HG03108 (cell line): ENCODE results near the gene SLC30A7.
"Not testable (repeated sequence)": the region's sequence is repeated elsewhere in the genome, so short reads cannot be mapped to it uniquely, and the experiment has no call there.

Experiments used
- ATAC-seq: cut with Tn5 transposase; IDR thresholded peaks from one replicate; pipeline ENCODE4 v1.9.1; 2021; ENCODE audit warnings: moderate library complexity; ENCODE audit not compliant: unreplicated experiment

The SLC30A7 gene, protein sequence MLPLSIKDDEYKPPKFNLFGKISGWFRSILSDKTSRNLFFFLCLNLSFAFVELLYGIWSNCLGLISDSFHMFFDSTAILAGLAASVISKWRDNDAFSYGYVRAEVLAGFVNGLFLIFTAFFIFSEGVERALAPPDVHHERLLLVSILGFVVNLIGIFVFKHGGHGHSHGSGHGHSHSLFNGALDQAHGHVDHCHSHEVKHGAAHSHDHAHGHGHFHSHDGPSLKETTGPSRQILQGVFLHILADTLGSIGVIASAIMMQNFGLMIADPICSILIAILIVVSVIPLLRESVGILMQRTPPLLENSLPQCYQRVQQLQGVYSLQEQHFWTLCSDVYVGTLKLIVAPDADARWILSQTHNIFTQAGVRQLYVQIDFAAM

DNA sequence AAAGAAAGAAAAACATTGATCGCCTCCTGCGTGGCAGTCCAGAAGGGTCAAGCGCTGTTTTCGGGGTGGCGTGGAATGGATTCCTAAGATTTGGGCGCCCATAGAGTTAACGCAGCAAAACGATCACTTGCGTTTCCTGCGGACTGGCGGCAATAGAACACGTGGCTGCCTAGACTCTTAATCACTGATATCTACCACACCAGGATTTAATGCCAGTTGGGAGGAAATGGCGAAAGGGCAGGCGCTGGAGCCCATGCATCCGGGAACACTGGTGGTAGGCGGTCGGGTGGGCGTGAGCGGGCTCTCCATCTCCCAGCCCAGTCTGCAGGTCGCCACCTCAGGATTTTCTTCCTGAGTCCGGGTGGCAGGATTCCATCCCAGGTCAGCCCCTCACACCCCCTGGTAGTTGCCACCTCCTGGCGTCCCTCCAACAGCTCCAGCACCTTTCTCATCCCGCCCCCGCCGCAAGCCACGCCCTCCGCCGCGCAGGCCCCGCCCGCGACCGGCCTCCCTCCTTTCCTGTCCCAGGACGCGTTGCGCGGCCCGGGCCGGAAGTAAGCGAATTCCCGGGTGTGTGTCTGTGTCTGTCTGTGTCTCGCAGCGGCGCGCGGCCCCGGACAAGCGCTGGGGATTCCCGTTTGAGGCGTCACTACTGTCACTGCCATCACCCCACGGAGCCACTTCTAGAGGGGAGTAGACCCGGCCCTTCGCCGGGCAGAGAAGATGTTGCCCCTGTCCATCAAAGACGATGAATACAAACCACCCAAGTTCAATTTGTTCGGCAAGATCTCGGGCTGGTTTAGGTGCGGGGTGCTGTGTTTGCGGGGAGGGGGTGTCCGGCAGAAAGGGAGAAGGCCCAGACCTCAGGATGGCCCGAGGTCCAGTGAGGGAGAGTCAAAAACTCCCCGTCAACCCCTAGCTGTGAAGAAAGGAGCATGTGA is at the start of gene SLC30A7:
Gene SLC30A7, plus strand, starts transcription at position 551 of the 941 bp plus-strand sequence. Its CDS starts 173 bp downstream, at position 724.
- ATAC-seq, result peak; percentile 78

DNA sequence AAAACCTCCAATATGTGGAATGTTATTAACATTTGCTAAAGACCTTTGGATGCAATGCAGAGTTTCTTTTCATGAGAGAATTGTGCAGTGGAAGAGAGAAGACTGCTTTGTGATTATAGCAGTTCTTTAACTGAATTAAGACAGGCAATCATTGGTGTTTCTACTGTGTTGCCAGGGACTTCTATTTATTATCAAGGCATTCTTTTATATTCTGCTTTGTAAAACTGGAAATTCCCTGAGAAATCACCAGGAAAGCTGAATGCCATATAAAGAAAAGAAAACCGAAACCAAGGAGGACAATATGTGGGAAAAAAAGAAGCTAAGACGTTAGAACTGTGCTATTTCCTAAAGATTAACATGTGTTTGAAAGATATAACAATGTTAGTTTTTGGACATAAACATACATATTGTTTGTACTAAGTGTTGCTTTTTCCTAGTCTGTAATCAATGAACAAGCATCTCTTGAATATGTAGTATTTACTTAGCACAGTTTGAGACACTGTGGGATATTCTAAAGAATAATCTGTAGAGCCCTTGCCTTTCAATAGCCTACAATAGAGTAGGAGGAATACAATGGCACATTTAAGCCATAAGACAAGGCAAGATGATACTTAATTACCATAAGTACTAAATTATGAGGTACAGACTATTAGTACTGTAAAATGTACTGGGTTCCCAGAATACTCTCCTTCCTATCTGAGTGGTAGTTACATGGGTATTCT is 48.4 kb upstream of the SLC30A7 start:
- ATAC-seq, result no peak

DNA sequence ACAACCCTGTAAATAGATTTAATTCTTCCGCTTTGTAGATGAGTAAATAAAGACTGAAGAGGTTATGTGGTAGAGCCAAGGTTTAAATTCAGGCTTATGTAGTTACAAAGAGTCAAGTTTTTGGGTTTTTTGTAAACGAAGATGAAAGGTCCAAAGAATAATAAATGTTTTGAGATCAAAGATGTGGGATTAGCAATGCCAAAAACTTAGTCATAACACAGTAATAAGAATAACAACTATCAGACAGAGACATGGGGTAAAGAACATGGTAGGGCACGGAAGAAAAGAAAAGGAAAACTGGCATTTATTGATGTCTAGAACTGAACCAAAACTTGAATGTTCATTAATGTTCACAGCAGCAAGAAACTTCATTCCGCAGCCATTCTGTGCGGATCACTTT is 44.2 kb upstream of the SLC30A7 start:
- ATAC-seq, result no peak

DNA sequence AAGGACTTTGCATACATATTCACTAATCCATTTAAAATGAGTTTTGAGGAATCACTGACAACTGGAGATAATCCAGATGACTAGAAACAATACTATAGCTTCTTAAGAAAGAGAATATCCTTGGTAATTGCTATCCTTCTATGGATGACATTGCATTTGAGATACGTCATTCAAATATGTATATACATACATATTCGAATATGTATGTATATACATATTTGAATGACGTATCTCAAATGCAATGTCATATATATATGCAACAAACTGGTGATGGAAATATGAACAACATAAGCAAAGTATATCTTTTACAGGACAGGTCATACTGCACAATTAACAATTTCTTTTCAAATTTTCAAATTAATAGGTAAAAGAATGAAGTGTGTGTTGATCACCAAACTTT is 42.9 kb upstream of the SLC30A7 start:
- no peak for ATAC-seq

DNA sequence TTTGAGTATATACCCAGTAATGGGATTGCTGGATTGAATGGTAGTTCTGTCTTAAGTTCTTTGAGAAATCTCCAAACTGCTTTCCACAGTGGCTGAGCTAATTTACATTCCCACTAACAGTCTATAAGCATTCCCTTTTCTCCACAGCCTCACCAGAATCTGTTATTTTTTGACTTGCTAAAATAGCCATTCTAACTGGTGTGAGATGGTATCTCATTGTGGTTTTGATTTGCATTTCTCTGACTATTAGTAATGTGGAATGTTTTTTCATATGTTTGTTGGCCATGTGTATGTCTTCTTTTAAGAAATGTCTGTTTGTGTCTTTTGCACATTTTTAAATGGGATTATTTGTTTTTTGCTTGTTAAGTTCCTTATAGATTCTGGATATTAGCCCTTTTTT is 40.8 kb upstream of the SLC30A7 start:
- ATAC-seq, result not testable (repeated sequence)

DNA sequence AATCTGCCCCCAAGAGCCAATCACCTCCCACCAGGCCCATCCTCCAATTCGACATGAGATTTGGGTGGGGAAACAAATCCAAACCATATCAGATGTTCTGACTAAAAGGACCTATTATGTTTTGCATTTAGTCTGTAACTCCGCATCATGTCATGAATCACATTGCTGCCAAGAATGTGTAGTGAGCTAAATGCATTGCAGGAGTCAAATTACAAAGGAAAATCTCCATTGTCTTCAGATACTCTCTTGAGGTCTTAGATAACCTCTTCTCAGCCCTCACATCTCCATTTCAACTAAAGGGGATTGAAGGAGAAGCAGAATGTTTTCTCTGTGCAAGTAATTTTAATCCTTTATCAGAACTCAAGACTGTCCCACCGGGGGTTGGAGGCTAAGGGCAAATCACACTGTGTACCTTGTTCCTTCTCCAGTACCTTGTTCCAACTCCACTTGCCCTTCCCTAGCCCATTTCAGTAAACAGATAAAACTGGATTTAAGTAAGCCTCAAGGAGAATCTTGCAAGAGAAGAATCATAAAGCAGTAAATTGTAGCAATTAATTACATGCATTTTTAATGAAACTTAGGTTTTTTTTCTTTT is 35.4 kb upstream of the SLC30A7 start:
- no peak for ATAC-seq

DNA sequence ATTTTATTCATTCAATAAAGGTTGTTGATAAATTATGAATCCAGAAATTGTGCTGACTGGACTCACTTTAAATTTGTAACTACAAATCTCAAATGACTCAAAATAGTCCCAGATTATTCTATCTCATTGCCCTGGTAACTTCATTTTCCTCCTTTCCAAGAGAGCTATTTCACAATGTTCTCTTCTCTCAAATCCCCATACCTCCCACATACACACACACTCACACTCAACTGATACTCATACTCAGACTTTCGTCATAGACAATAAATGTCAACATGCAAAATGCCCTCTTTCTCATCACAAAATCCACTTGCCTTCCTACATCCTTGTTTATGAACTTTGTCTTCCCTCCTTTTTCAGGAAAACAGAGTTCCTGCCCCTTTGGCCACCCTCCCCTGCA is 34.5 kb upstream of the SLC30A7 start:
- ATAC-seq, result no peak

DNA sequence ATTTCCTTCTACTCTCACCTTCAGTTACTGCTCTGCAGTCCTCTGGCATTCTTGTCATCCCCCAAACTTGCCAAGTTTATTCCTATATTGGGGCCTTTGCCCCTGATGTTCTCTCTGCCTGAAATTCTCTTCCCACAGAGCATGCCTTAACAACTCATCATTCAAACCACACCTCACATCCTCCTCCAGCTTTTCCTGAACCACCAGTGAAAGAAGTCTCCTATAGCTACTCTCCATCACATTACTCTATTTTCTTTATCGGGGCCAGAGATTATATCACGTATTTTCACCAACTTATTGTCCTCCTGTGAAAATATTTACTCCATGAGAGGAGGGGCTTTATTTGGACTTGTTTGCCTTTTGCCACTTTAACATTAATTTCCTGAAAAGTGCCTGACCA is 33.3 kb upstream of the SLC30A7 start:
- ATAC-seq, result no peak

DNA sequence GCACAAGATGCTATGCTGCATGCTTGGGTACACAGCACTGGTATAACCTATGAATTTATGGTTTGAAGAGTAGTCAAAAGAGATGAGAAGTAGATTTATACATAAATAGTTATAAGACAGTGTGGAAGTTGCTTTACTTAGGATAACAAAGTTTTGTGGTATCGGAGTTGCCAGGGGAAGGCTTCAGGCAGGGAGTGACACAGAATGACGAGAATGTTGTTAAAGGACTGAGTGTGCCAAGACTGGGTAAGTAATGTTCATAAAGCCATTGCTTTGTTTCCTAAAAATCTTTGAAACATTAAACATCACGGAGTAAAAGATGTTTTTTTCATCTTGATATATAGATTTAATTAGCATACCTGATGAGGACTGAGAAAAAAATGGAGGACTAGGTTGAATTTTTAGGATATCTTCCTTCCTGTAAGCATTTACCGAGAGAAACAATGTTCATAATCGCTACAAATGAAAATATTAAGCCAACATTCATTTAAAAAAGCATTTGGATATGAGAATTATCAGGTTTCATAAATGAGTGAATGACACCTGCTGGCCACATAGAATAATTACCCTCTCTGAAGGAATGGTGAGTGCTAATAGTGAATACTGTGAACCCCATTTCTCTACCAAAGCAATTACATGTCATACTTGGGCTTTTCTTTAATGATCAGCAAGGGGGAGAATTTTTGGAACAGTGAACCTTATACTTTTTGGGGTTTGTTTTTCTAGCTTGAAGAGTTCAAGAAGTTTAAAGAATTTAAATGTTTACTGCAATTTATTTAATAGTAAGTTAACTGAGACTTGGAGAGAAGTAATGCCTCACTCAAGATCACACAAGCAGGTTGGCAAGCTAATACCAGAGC is 29.6 kb upstream of the SLC30A7 start:
- ATAC-seq, result no peak

DNA sequence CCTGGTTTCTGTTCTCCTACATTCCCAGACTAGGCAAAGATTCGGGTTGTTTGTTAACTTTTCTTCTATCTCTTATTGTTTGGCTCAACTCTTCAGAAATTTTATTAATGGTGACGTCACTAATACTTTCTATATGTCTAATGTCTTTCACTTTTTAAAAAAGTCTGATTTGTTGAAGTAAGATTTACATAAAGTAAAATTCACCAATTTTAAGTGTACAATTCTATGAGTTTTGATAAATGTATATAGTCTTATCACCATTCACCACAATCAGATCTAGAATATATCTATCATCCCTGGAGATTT is 29.0 kb upstream of the SLC30A7 start:
- no peak for ATAC-seq

DNA sequence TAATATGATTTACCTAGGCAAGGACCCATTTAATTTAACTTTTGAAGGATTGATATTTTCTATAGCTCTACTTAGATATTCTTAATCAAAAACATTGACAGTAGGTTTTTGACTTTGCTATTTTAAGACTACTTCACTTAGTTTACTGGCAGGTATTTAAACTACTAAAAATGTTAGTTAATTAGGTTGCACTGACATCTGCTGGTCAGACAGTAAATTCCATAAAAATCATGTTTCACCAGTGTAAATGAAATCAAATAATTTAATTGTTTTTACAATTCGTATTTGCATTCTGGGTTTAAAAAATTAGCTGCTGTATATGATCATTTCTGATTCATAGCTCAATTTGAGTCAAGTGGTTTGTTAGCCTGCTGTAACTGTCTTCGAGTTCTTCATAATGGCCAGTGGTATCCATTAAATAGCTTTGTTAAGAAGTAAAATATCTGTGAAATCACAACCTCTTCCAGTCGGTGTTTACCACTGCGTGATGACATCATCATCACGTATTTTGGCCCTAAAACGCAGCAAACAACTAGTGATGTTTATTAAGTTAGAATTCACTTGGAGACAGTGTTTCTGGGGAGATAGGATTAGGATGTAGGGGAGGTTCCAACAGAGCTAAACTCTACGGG is 27.4 kb upstream of the SLC30A7 start:
- no peak for ATAC-seq

DNA sequence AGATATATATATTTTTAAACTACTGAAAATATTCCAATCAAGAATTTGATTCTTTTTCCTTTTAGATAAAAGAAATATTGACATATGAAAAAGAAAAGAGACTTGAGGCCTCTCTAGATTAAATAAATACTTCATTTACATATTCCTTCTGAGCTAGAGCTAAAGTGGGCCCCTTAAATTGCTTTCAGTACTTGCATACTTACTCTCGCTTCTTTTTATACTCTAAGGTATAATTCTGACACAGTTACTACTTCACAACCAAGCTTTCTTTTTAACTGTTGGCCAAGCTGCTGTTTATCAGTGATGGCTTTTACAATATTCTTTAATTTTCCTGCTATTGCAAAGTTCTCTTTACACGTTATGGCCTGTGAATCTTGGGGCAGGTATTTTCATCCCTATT is 25.9 kb upstream of the SLC30A7 start:
- ATAC-seq, result no peak

DNA sequence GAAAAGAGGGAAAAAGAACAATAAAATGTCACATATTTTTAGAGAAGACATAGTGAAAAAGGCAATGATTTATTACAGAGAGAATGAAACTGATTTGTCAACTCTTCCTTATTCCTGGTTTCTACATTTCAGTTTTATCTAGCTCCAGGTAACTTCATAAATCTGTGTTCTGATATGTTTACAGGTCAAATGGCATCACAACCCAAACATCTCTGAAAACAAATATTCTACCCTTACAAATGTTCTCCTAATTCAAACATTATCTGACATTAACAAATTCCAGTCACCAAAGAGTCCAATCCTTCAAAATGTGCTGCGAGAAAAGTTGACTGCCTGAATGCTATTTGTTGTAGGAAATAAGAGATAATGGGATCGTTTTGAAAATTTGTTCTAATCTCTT is 21.5 kb upstream of the SLC30A7 start:
- no peak for ATAC-seq

DNA sequence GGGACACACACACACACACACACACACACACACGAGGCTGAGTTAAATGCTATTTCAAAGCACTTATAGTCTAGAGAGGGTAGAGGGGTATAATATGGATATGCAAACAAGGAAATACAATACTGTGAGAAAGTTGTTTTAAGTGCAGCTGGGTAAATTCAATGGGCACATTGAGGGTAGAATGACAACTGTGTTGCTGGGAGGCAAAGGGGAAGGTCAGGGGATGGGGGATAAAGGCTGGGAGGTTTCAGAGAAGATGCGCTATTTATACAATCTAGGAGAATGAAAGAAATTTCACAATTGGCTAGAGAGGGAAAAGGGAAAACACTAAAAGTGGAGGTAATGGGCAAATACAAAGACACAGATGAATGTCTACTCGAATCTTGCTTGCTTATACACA is 20.7 kb upstream of the SLC30A7 start:
- no peak for ATAC-seq

DNA sequence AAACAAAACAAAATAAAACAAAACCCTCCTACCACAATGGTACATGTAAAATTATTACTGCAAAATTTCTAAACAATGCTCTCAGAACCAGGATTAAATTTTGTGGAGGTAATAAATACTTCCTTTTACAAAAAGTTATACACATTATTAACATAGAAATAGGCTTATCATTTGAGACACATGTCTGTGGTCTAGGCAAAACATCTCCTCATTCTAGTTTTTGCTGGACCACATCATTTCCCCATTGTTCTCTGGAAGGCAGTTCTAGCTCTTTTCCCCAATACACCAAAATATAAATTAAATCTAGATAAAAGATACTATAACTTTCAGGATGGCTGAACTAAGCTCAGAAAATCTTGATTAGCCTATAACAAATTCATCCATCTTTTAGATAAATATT is 19.6 kb upstream of the SLC30A7 start:
- no peak for ATAC-seq

DNA sequence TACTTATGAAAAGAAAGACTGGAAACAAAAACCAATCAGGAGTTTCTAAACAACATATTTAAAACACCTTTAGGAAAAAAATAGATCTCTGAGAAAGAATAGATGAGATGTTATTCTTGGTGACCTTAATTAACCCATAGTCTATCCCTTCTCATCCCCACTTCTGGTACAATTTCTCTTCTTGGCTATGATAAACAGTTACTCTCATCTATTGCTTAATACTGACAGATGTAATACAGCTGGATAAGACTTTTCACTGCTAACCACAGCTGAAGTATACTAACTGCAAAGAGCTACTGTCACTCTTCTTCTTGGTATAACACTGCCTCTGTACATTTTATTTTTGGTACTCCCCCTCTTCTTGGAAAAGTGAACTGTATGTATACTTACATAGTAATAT is 16.5 kb upstream of the SLC30A7 start:
- ATAC-seq, result no peak

DNA sequence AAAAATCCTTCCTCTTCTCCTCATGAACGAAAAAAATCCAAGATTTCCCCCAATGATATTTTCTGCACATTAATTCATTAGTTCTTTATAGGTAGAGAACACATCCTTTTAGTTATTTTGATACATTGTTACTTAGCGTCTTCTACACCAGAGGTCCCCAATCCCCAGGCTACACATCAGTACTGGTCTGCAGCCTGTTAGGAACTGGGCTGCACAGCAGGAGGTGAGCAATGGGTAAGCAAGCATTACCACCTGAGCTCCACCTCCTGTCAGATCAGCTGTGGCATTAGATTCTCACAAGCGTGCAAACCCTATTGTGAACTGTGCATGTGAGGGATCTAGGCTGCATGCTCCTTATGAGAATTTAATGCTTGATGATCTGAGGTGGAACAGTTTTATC is 14.2 kb upstream of the SLC30A7 start:
- ATAC-seq, result no peak

DNA sequence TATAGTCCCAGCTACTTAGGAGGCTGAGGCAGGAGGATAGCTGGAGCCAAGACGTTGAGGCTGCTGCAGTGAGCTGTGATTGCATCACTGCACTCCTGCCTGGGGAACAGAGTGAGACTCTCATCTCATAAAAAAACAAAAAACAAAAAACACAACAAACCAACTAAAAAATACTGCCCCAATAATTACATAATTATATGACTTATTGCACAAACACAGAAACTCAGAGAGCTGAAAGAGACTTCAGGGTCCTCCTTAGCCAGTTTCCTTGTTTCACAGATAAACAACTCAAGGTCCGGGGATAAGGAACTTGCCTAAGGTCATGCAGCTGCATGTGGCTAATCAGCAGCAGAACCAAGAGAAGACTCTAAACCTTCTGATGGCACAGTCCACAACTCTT is 13.2 kb upstream of the SLC30A7 start:
- no peak for ATAC-seq

DNA sequence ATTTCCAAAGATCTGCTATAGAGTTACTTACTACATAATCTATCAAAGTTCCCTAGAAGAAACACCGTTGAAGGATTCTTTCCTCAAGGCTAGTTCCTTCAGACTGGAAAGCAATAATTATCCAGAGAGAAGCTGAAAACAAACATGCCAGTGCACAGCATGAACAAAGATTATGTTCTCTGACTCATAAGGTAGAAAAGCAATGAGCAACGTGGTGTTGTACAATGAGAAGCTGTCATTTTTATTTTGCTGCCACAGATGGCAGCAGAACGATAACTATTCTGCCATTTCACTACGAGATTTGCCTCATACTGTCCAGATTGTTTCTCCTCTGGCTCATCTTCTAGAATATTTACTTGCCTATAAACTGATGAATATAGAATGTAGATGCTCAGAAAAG is 11.9 kb upstream of the SLC30A7 start:
- no peak for ATAC-seq

DNA sequence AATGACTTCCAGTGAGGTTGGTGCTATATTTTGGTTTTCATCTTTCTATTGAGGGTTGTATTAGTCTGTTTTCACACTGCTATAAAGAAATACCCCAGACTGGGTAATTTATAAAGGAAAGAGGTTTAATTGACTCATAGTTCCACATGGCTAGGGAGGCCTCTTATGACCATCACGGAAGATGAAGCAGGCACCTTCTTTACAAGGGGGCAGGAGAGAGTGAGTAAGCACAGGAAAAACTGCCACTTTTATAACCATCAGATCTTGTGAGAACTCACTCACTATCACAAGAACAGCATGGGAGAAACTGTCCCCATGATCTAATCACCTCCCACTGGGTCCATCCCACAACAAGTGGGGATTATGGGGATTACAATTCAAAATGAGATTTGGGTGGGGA is 6.9 kb upstream of the SLC30A7 start:
- not testable (repeated sequence) for ATAC-seq
